Glomerular endothelial cell (primary cell): ENCODE results near the gene GSX2. TPM values are rescaled to one million over a fixed set of nuclear protein-coding genes. Genes with fewer than 3 reads are reported as not detected.
A peak's percentile ranks its signal among the peaks of the same experiment; 100 is the strongest.

ENCODE experiments used
- DNase-seq: peaks from one replicate; pipeline ENCODE4 v3.0.0-alpha.2; 2011; ENCODE audit warnings: low read depth, low spot score; ENCODE audit errors: extremely low read depth
- total RNA-seq: library from RNA; depleted of rRNA; stranded (reverse); fragments of >200 nt; gene quantifications from 2 replicates; pipeline ENCODE4 v1.2.3, GENCODE V29; 2015

Gene GSX2
- total RNA-seq, 1 donor from 2014 or later: not detected

DNA sequence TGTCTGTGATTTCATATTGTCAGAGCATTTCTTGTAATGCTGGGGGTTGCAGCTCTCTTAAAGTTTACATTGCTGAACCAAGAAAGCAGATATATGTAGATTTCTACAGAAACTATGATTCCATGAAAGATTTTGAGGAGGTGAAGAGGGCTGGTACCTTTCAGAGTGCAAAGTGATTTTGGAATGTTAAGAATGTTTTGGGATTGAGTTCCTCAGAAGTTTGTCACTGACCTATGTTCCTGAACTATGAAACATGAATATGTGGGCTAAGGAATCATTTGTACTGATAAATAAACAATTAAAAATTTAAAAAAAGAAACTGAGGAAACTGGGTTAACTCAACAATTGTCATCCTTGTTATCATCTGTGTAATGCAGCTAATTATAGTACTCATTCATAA is 23.3 kb upstream of the GSX2 start:
- DNase-seq: no peak

DNA sequence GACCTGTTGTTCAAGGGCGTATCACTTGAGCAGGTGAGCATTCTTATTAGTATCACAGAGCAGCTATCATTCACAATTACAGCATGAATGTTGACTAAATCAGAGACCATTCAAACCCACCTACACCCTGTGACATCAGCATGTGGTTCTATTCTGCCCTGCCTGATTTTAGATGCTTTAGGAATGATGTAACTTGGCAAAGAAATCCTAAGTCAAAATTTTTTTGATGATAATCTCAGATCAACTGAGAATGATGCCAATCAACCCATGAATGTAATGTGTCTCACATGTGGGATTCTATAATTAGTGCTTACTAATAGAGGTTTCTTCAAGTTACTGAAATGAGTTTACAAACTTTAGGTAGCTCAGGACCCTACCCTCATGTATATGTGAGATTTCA is 22.2 kb upstream of the GSX2 start:
- DNase-seq: no peak

DNA sequence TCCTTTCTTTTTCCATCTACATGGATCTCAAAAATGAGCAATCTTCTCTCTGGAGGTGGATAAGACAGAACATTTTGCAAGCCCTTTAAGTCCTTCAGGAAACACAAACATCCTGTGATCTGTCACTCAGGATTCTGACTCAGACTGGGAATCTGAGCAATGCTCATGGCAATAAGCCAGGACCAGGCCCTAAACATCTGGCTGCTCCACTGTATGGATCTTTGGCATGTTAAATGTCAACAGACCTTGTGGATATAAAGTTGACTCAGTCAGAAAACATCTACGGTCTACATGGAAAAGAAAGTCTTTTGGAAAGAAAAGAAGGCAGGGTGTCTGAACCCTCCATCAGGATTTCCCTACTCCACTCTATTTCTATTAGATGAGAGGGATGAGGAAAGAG is 17.8 kb upstream of the GSX2 start:
- DNase-seq: peak; percentile 94

DNA sequence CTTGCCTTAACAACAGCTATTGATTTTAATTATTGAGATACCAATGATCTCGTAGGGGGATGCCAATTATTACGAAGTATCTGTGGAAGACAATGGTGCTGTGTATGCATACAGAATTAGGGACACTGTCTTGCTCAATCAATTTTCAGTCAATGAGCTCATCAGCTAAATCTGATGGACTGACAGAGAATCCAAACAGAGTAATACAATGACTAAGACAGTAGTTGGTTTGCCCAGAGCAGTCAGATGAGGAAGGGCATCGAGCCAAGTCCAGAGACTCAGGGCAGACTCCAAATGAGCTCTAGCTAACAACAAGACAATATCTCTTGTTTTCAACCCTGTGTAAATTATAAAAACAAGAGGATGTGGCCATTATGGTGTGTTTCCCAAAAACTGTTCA is 14.7 kb upstream of the GSX2 start:
- DNase-seq: no peak

DNA sequence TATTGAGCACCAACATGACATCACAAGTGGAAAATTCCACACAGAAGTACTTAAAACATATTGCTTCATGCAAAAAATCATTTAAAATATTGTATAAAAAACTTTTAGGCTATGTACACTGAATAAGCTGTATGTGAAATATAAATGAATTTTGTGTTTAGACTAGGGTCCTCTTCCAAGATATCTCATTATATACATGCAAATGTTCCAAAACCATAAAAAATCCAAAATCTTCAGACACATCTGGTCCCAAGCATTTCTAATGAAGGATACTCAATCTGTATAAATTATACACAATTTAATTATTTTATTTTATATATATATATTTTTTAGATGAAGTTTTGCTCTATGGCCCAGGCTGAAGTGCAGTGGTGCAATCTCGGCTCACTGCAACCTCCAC is 10.1 kb upstream of the GSX2 start:
- no peak for DNase-seq

DNA sequence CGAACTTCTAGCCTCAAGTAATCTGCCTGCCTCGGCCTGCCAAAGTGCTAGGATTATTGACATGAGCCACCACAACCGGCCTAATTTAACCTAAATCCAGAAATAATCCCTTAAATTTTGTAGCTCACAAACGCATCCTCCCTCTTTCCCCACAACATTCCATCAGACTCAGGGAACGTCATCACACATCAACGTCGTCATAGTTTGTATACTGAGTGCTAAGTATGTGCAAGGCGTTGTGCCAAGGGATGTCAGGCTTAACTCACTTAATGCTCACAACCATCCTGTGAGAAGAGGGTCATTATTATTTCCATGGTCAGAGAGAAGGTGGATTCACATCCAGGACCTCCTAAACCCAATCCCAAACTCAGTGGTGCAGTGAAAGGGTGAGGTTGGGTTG is 9.6 kb upstream of the GSX2 start:
- DNase-seq: no peak

DNA sequence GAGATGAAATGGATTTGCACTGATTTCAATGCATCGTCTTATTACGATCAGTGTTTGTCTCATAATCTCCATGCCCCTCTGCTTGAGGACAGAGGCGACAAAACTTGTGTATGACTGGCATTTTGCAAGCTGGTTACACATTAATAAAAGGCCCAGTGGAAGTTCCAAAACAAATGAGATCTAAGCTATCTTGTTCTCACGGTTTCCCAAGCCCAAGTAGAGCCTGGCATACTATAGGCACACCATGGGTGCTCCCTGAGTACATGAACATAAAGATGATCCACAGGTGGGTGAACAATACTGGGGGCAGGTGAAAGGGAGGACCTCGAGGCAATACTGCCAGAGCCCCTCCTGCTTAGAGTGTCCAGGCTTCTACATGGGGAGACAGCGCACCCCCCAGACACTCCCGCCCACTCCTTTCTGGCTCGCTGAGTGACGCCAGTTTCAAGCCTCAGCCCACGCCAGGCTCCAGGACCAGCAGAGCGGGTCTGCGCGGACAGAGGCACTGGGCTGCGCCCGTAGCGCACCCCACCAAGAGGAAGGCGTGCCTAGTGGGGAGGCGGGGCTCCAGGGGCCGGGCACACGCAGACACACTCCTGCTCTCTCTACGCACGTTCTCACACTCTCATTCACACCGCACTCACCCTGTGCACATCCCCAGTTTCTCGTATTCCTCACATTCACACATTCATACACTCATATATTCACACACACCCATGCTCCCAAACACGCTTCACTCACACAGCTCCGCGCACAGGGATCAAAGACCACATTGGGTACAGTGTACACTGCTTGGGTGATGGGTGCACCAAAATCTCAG is 8.9 kb upstream of the GSX2 start:
- no peak for DNase-seq

DNA sequence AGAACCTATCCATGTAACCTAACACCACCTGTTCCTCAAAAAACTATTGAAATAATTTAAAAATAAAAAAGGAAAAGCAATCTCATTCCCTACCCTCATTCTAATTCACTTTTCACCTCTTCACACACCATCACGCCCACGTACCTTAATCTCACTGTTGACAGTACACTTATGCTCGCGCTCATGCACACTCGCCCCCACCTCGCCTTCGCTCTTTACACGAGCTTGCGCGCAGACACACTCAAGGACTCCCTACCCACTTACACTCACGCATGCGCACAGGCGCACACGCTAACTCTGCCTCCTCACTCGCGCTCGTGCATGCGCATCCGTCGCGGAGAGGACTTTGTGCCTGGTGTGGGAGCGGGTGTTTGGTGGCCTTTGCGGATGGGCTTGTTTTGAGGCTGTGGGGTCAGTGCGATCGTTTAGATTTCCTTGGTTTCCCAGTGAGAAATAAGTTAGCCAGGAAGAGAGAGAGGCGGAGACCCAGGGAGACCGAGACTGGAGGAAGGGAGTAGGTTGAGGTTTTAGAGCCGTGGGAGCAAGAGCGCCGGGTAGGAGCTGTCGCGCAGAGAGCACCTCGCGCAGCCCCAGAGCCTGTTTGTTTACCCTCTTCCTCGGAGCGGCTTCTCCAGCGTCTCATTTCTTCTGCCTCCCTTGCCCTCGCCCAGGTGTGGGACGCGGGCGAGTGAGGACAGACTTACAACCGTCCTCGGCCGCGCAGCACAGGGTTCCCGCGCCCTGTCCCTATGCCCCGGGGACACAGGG is 8.1 kb upstream of the GSX2 start:
- no peak for DNase-seq

DNA sequence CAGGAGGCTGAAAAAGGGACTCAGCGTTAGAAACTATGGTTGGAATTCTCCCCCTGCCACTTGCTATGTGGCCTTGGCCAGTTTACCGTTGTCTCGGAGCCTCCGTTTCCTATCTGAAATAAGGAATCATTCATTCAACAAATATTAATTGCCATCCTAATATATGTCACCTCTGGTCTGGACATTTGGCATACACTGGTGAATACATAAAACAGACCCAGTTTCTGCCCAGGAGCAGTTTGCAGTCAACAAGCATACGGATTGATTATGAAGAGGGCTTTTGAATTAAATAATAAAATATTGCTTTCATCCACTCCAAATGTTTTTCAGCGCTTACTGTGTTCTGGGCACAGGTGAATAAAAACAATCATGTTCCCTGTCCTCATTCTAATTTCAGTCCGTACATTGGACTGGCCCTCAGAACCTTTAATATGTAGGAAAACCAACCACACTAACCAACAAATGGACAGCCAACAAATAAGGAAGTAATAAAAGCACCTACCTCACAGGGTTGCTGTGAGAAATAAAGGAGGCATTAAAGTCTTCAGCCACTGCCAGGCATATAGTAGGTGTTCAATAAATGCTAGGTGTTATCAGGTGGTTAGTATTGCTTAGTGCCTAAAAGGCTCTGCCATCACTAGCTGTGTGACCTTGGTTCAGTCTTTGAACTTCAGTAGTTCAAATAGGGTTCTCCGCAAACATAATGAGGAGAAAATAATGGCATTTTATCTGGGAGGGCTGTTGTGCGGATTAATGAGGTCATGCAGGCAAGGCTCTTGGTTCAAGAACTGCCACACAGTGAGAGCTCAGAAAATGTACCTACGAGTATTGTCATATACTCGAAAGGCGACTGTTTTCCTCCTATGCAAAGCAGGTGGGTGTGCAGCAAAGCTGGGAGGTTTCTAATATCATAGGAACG is 7.3 kb upstream of the GSX2 start:
- no peak for DNase-seq

DNA sequence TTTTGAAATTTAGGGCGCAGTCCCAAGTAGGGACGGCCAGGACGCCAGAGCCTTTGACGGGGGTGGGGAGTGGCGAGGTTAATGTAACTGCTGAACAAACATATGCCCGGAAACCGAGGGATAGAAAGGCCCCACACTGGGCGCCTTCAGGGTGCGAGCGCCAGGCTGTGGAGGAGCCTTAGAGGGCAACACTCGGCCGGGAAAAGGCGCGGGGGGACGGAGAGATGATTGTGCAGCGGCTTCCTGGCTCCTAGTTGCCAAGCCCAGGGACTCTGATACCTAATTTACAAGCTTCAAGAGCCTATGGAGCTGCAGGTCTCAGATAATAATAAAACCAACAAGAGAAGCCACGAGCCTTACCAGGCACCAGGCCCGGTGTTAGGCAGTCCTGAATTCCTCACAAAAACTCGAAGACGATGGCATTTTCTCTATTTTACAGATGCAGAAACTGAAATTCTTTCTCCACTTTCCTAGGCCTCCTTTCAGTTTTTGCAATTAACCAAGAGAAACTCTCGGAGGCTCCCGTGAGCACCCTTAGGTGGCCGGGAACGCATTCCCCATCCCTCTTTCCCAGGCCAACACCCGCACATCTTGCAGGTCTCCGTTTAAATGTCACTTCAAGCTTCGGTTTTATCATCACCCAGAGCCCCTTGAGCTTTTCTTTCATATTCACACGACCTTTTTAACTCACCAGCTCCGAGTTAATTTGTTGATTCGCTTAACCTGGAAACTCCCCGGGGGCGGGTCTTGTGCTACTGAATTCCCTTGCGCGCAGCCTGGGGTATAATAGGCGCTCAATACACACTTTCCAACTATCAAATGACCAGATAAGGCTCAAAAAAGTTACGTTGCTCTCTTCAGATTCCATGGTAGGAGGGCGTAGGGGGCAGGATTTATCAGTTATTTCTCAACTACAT is 6.4 kb upstream of the GSX2 start:
- no peak for DNase-seq

DNA sequence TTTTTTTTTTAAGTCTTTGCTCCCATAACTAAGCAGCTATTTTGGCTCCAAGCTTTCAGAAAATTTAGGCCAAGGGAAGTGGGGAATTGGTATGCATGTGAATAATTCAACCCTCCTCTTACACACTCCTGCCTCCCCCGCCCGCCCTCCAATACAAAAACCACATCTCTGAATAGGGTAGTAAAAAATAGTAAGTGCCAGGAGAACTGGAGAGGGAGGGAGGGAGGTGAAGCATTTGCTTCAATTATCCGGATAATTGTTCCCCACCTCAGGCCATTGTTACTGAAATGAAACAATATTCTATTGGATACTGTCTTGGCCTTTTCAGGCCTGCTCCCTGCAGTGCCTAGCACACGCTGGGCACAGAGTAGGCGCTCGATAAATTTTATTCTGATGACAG is 5.5 kb upstream of the GSX2 start:
- no peak for DNase-seq

DNA sequence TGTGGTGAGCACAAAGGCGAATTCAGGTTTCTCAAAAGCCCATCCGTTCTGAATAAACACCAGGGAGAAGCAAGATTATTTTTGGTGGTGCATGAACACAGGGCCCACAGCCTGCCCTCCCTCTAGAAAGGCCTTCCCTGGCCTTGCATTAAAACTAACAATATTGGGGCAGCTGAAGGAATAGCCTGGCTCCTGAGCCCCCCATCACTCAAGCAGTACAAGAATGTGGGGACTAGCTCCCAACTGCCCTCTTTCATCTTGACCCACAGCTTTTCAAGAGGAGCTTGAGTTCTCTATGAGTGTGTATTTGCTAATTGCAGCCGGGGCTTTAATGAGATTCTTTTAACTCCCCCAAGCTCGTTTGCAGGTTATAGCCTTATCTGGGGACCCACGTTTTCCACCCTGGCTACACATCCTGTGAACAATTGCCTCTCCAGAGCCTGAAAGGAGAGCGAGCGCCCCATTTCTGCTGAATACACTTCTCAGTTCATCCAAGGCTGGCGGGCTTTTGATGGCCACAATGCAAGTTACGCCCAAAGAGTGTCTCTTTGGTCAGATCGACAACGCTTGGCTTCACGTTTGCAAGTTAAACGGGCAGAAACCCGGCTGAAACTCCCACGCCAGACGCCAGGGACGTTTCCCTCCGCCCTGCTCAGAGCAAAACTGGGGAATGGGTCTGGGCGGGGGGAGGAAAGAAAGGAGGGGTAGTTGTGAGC is 4.7 kb upstream of the GSX2 start:
- no peak for DNase-seq

DNA sequence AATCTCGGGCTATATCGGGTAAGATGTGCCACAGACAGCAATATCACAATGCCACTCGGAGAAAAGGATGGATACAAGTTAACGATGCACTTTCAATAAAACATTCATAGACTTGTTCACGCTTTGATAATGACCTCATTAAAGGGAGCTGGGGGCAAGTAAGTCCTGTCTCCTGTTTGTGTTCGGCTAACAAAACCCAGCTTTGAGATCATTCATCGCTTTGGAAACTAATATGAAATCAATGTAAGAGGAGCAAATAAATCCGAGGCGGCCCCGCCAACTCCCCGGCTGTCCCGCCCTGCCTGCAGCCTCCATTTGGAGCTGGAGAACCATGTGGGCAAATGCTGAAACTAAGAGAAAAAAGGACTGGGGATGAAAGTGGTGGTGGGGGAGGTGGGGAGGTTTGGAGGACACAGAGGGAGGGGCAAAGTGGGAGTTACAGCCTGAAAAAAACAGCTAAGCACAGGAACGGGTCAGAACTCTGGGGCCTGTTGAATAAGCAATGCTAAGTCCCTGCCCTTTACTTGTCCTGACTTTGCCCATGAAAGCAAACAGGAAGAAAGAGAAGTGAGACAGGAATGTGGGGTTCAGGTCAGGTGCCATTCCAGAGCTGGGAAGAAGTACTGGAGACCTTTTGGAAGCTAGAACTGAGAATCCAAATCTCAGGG is 3.5 kb upstream of the GSX2 start:
- DNase-seq: no peak

DNA sequence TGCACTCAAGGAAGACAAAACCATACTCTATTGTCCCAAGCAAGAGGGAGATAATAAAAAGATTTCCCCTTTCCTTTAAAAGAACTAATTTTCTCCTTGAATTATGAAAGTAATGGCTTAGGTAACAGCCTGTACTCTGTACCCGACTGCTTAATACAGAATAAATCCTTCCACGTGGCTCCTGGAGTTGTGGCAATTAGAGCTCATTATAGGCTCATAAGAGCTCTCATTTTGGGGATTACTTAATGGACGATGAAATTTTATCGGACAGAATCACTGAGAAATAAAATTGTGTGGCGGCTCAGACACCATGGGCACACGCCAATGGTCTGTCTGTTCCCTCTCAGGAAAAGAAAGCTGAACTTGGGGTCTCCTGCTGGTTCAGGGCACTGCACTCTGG is 2.8 kb upstream of the GSX2 start:
- no peak for DNase-seq

DNA sequence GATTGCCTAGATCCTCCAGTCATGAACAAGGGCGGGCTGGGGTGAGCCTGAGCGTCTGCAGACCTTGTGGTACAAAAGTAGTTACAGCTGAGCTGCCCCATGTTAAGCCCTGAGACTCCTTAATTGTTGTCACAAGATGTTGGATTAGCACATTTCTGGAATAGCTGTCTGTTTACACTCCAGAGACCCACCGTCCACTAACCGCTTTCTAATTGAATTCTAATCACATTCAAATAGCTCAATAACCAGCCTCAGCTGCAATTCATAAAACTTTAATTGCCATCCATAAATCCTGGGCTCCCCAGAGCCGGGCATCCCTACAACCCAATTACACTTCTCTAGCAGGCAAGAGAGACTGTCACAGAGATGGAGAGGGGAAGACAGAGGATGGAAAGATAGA is 1.6 kb upstream of the GSX2 start:
- no peak for DNase-seq

DNA sequence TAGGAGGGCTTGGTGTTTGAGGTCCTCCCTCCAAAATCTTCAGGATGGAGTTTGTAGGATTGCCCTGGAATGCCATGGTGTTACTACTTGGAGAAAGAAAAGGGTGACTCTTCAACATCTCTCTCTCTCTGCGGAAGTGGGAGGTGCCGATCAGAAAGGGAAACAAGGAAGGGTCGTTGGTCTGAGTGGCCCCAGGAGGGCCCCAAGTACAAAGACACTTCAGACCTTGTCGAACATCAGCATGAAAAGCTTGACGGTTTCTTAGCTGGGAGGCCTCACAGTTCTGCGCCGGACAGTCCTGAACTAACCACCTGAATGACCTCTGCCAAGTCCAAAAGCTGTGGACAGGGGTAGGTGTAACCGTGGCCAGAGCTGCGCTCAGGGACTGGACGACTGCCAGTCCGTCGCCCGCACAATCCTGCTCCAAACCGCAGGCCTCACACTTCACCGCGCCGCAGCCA is 646 bp upstream of the GSX2 start:
- DNase-seq: no peak

DNA sequence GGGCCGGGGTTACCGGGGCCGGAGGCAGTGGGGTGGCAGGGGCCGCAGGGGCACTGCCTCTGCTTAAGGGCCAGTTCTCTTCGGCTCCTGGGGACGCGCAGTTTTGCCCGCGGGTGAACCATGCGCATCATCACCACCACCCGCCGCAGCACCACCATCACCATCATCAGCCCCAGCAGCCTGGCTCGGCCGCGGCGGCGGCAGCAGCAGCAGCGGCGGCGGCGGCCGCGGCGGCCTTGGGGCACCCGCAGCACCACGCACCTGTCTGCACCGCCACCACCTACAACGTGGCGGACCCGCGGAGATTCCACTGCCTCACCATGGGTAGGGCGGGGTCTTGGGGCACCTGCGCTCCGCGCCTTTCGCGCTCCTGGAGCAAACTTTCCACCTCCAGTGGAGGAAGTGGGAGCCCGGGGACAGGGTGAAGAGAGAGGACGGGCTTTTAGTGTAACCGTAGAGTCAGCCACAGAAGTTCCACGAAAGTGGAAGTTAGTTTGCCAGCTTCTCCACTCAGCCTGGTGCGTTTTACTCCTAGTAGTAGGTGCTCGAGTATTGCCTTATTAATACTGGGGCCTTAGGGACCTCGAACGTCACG is 729 bp downstream of the GSX2 start:
- no peak for DNase-seq

DNA sequence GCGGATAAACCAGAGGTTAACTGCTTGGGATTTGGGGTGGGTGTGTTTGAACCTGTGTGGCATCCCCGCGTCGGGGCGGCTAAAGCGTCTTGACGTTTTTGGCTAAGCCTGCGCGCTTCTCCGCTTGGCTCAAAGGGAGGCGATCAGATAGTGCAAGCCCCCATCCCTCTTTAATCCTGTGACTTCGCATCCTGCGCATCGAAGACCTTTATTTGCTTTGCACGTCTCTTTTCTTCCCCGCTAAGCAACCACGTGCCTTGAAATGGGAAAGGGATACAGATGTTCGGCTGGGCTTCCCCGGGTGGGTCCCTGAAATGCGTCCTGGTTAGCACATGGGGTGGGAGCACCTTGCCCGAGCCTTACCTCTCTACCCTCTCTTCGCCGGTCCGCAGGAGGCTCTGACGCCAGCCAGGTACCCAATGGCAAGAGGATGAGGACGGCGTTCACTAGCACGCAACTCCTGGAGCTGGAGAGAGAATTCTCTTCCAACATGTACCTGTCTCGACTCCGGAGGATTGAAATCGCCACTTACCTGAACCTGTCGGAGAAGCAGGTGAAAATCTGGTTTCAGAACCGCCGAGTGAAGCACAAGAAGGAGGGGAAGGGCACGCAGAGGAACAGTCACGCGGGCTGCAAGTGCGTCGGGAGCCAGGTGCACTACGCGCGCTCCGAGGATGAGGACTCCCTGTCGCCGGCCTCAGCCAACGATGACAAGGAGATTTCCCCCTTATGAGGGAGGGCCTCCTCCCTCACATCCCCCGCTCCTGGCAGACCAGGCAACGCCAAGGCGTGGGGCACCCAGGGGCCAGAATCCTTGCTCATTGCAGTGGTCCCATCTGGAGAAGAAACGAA is 1.5 kb downstream of the GSX2 start:
- DNase-seq: no peak
